Fibroblast of lung (primary cell): Measurements from ENCODE around the gene ZNF33A.

Experiments
- CTCF ChIP-seq, 2 donors: IDR thresholded peaks in 1 of 2; conservative IDR thresholded peaks in 1 of 2; 1 replicate in 1 of 2; 2 replicates in 1 of 2; pipeline ENCODE4 v1.5.1; 2011 to 2012; ENCODE audit warnings: low read length in 2 of 2, control low read depth in 1 of 2, inconsistent platforms in 1 of 2, low read depth in 1 of 2, mild to moderate bottlenecking in 1 of 2
- EZH2 ChIP-seq: IDR thresholded peaks from 2 replicates; pipeline ENCODE4 v1.5.1; 2012; ENCODE audit warnings: low read length, control low read depth, mild to moderate bottlenecking; ENCODE audit errors: missing control alignments

DNA sequence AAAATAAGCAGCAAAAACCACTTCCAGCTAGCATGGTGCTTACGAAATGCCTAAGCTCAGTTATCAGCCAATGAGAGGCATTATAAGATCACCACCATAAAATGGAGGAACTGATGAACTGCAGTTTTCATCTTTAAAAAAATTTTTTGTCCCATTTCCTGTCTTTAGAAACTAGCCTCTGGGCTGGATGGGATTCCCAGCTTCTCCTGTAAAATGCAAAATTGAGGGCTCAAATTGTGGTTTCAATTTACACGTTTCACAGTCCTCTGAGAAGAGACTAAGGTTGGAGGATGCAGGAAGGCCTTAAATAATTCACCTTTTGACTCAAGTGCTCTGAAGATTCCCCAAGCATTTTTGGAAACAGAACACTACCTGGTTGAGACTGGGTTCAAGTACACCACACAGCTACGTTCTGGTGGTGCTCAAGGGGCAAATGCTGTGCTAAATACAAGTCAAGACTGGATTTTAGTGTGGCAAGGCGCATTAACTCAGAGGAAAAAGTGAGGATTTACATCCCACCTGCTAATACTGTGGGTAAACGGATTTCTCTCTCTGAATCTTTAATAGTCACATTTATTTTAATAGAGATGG is 35.0 kb upstream of the ZNF33A start:
- TF ChIP-seq CTCF (conservative IDR thresholded peaks at IDR 0.05 in 1 of 2, IDR thresholded peaks at IDR 0.05 in 1 of 2; ENCODE audit: low read depth in 1 of 2, low read length in 2 of 2) (no peak), EZH2 (no peak)
